GM12891 (cell line): ENCODE results near the gene ADCY5.

ENCODE experiments used
- POLR2A ChIP-seq: IDR thresholded peaks from 2 replicates; pipeline ENCODE4 v1.6.1; 2011; ENCODE audit warnings: low read depth, low read length, control low read depth
- POLR2AphosphoS5 ChIP-seq: IDR thresholded peaks from 2 replicates; pipeline ENCODE4 v1.6.1; 2011; ENCODE audit warnings: low read depth, low read length, control low read depth
- POU2F2 ChIP-seq: IDR thresholded peaks from 2 replicates; pipeline ENCODE4 v1.6.1; 2011; ENCODE audit warnings: low read depth, mild to moderate bottlenecking, control low read depth, low read length, moderate library complexity

DNA sequence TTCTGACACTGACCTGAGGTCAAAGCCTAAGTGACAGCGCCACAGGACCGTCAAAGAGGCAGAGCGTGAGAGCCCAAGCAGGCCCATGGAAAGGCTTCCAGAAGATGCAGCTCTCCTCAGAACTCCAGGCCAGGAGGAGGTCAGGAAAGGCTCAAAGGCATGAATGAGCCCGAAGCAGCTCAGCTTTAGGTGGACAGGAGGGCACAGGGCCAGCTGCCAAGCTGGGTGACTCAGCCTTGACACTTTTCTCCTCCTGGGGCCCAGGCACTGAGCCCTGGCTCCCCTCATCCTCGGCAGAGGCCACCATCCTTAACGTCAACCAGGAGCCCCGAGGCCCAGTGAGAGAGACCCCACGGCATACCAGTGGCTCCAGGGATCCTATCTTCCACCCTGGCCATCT lies 62.9 kb downstream of the ADCY5 start:
- TF ChIP-seq POLR2AphosphoS5, result no peak
- no peak for TF ChIP-seq POLR2A
- TF ChIP-seq POU2F2, result no peak
